Measurements from ENCODE around the gene TDRD1. TPM values are rescaled to one million over a fixed set of nuclear protein-coding genes. Genes with fewer than 3 reads are reported as not detected.

TDRD1 gene
- total and polyA plus RNA-seq, 10 of the 15 experiments (the other 5 are each of a cell fraction or from before 2014, with no cell fraction given) = 0.03 to 0.04 TPM; not detected in 8

- Histone ChIP-seq H4K20me1 (ENCODE audit: control insufficient read depth, insufficient read depth) (no peaks in the 10 kb centered on the region), H3K9ac (ENCODE audit: control insufficient read depth, insufficient read depth, low read length) (no peak overlapping the region), H3K9me3 (replicated peaks; ENCODE audit: control insufficient read depth, insufficient read depth, low read length) (no peaks in the 10 kb centered on the region; the same call in 2 of the 3 replicates), H3K36me3 (ENCODE audit: control insufficient read depth in 2 of 2, insufficient read depth in 2 of 2, low read length in 1 of 2) (no peaks in the 10 kb centered on the region), H3K27ac (ENCODE audit: control insufficient read depth, insufficient read depth) (no peak overlapping the region), H3K27me3 (replicated peaks in 1 of 2; ENCODE audit: control insufficient read depth in 2 of 2, insufficient read depth in 2 of 2, low read length in 1 of 2) (no peaks in the 10 kb centered on the region; a peak in 1 of 4 replicates), H3K4me2 (ENCODE audit: control insufficient read depth, insufficient read depth) (no peak overlapping the region), H3K79me2 (ENCODE audit: control insufficient read depth, insufficient read depth, low read length) (no peaks in the 10 kb centered on the region), H2AFZ (ENCODE audit: control insufficient read depth, low read depth, low read length) (no peak overlapping the region), H3K4me1 (ENCODE audit: control insufficient read depth, insufficient read depth, low read length) (no peaks in the 10 kb centered on the region), H3K4me3 (no peak overlapping the region)
- TF ChIP-seq POLR2A (IDR thresholded peaks at IDR 0.05; ENCODE audit: low read depth, low read length) = no peak
- TF ChIP-seq, protein P1, sequence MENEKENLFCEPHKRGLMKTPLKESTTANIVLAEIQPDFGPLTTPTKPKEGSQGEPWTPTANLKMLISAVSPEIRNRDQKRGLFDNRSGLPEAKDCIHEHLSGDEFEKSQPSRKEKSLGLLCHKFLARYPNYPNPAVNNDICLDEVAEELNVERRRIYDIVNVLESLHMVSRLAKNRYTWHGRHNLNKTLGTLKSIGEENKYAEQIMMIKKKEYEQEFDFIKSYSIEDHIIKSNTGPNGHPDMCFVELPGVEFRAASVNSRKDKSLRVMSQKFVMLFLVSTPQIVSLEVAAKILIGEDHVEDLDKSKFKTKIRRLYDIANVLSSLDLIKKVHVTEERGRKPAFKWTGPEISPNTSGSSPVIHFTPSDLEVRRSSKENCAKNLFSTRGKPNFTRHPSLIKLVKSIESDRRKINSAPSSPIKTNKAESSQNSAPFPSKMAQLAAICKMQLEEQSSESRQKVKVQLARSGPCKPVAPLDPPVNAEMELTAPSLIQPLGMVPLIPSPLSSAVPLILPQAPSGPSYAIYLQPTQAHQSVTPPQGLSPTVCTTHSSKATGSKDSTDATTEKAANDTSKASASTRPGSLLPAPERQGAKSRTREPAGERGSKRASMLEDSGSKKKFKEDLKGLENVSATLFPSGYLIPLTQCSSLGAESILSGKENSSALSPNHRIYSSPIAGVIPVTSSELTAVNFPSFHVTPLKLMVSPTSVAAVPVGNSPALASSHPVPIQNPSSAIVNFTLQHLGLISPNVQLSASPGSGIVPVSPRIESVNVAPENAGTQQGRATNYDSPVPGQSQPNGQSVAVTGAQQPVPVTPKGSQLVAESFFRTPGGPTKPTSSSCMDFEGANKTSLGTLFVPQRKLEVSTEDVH (IDR thresholded peaks at IDR 0.05; ENCODE audit: low read depth, partially characterized antibody) = no peak
- no peak for TF ChIP-seq SRF (IDR thresholded peaks at IDR 0.05; ENCODE audit: low read depth in 2 of 2, low read length in 2 of 2)
- TF ChIP-seq, protein P2, sequence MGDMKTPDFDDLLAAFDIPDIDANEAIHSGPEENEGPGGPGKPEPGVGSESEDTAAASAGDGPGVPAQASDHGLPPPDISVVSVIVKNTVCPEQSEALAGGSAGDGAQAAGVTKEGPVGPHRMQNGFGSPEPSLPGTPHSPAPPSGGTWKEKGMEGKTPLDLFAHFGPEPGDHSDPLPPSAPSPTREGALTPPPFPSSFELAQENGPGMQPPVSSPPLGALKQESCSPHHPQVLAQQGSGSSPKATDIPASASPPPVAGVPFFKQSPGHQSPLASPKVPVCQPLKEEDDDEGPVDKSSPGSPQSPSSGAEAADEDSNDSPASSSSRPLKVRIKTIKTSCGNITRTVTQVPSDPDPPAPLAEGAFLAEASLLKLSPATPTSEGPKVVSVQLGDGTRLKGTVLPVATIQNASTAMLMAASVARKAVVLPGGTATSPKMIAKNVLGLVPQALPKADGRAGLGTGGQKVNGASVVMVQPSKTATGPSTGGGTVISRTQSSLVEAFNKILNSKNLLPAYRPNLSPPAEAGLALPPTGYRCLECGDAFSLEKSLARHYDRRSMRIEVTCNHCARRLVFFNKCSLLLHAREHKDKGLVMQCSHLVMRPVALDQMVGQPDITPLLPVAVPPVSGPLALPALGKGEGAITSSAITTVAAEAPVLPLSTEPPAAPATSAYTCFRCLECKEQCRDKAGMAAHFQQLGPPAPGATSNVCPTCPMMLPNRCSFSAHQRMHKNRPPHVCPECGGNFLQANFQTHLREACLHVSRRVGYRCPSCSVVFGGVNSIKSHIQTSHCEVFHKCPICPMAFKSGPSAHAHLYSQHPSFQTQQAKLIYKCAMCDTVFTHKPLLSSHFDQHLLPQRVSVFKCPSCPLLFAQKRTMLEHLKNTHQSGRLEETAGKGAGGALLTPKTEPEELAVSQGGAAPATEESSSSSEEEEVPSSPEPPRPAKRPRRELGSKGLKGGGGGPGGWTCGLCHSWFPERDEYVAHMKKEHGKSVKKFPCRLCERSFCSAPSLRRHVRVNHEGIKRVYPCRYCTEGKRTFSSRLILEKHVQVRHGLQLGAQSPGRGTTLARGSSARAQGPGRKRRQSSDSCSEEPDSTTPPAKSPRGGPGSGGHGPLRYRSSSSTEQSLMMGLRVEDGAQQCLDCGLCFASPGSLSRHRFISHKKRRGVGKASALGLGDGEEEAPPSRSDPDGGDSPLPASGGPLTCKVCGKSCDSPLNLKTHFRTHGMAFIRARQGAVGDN (IDR thresholded peaks at IDR 0.05) = no peak
- TF ChIP-seq SIX5 (IDR thresholded peaks at IDR 0.05; ENCODE audit: low read depth, low read length, severe bottlenecking) = no peak
- TF ChIP-seq, protein P3, sequence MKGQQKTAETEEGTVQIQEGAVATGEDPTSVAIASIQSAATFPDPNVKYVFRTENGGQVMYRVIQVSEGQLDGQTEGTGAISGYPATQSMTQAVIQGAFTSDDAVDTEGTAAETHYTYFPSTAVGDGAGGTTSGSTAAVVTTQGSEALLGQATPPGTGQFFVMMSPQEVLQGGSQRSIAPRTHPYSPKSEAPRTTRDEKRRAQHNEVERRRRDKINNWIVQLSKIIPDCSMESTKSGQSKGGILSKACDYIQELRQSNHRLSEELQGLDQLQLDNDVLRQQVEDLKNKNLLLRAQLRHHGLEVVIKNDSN (IDR thresholded peaks at IDR 0.05; ENCODE audit: borderline replicate concordance, extremely low read length, insufficient read depth, low read depth, low read length) = no peak
- no peak for TF ChIP-seq IRF4 (IDR thresholded peaks at IDR 0.05; ENCODE audit: low read depth, low read length)
- TF ChIP-seq RFX5 (IDR thresholded peaks at IDR 0.05; ENCODE audit: low read depth, low read length) = no peak
- TF ChIP-seq YY1 (IDR thresholded peaks at IDR 0.05; ENCODE audit: low read depth, low read length) = no peak
- no peak for TF ChIP-seq NRF1 (conservative IDR thresholded peaks at IDR 0.05; ENCODE audit: low read depth, low read length)
- TF ChIP-seq MTA3 (IDR thresholded peaks at IDR 0.05; ENCODE audit: borderline replicate concordance, low read length) = no peak
- TF ChIP-seq IRF5 (IDR thresholded peaks at IDR 0.05; ENCODE audit: borderline replicate concordance) = no peak
- TF ChIP-seq MAX (IDR thresholded peaks at IDR 0.05; ENCODE audit: low read depth, low read length) = no peak
- TF ChIP-seq NFYB (IDR thresholded peaks at IDR 0.05; ENCODE audit: insufficient read depth, low read depth, low read length) = no peak
- SMC1A ChIA-PET (ENCODE audit: uncharacterized antibody, unreplicated experiment) = no interaction called here
- BruUV-seq (replicated peaks) = no TSS peak
- in situ Hi-C loops (cut with MboI) (loop anchor here (25.0 kb wide), 1 partner anchor 97 kb away; no protein-coding TSS in a partner anchor), intact Hi-C loops (cut with micrococcal nuclease; ENCODE audit: unreplicated experiment) (no loop called here)
- 4% methylated on average over 1 of the region's 1 CpG for WGBS (ENCODE audit: insufficient coverage, insufficient replicate concordance, low lambda C conversion rate, missing lambda C conversion rate)
- no peak for ATAC-seq
- CTCF ChIA-PET = no interaction called here
- DNase-seq (ENCODE audit: low read depth, low spot score) = no peak
- POLR2A ChIA-PET = no interaction called here
- FAIRE-seq = no peak
- RAD21 ChIA-PET (ENCODE audit: unreplicated experiment) = no interaction called here
Measured at GRCh38 chr10:114215033-114215432, 35.9 kb downstream of the TDRD1 start.
